SK-N-SH treated with all-trans-retinoic acid at 6 μM for 48 hours (cell line): ENCODE measurements around the gene OTOF.

Source experiments
- ATAC-seq: fragments of 200-7000 bp; cut with Tn5 transposase; 3 replicates; pipeline ENCODE4 v1.9.1; 2020; ENCODE audit warnings: mild to moderate bottlenecking, moderate library complexity
- ARNTL ChIP-seq: fragments of 450-650 bp; formaldehyde crosslinking; IDR thresholded peaks from 2 replicates; pipeline ENCODE4 v1.5.0; 2020; ENCODE audit warnings: low read depth, mild to moderate bottlenecking, moderate library complexity, borderline replicate concordance
- BACH2 ChIP-seq: fragments of 250-450 bp; sonication (Bioruptor Pico); IDR thresholded peaks from 2 replicates; pipeline ENCODE4 v1.9.0; 2021; ENCODE audit warnings: mild to moderate bottlenecking, borderline replicate concordance
- CREB5 ChIP-seq: fragments of 250-450 bp; sonication (Bioruptor Pico); IDR thresholded peaks from 2 replicates; pipeline ENCODE4 v1.5.1; 2020; ENCODE audit warnings: low read depth, mild to moderate bottlenecking, moderate library complexity
- CSDC2 ChIP-seq: fragments of 250-450 bp; sonication (Bioruptor Pico); IDR thresholded peaks from 2 replicates; pipeline ENCODE4 v1.5.0; 2020; ENCODE audit warnings: mild to moderate bottlenecking, moderate library complexity
- CSRNP3 ChIP-seq: fragments of 250-450 bp; sonication (Bioruptor Pico); IDR thresholded peaks from 2 replicates; pipeline ENCODE4 v1.5.1; 2021; ENCODE audit warnings: mild to moderate bottlenecking, moderate library complexity
- ESRRG ChIP-seq: fragments of 250-450 bp; sonication (Bioruptor Pico); IDR thresholded peaks from 2 replicates; pipeline ENCODE4 v1.6.1; 2021; ENCODE audit warnings: mild to moderate bottlenecking
- GLIS3 ChIP-seq: fragments of 250-450 bp; sonication (Bioruptor Pico); IDR thresholded peaks from 2 replicates; pipeline ENCODE4 v1.5.0; 2020; ENCODE audit warnings: mild to moderate bottlenecking, moderate library complexity
- ISL1 ChIP-seq: fragments of 250-450 bp; sonication (Bioruptor Pico); IDR thresholded peaks from 2 replicates; pipeline ENCODE4 v2.1.2; 2022; ENCODE audit warnings: mild to moderate bottlenecking, moderate library complexity
- OSR1 ChIP-seq: fragments of 250-450 bp; sonication (Bioruptor Pico); IDR thresholded peaks from 2 replicates; pipeline ENCODE4 v1.8.0; 2022; ENCODE audit warnings: moderate library complexity, mild to moderate bottlenecking, inconsistent platforms
- POU6F1 ChIP-seq: fragments of 250-450 bp; sonication (Bioruptor Pico); IDR thresholded peaks from 2 replicates; pipeline ENCODE4 v1.8.0; 2021; ENCODE audit warnings: low read depth, mild to moderate bottlenecking, moderate library complexity, borderline replicate concordance
- RARB ChIP-seq: fragments of 250-450 bp; sonication (Bioruptor Pico); IDR thresholded peaks from 2 replicates; pipeline ENCODE4 v1.8.0; 2021; ENCODE audit warnings: mild to moderate bottlenecking, moderate library complexity
- SNAI2 ChIP-seq: fragments of 250-450 bp; sonication (Bioruptor Pico); IDR thresholded peaks from 2 replicates; pipeline ENCODE4 v1.5.0; 2020; ENCODE audit warnings: mild to moderate bottlenecking, moderate library complexity
- TCF4 ChIP-seq: fragments of 250-450 bp; sonication (Bioruptor Pico); IDR thresholded peaks from 2 replicates; pipeline ENCODE4 v1.8.0; 2021; ENCODE audit warnings: mild to moderate bottlenecking, moderate library complexity, borderline replicate concordance
- ZC3H10 ChIP-seq: fragments of 250-450 bp; sonication (Bioruptor Pico); IDR thresholded peaks from 2 replicates; pipeline ENCODE4 v1.5.1; 2021; ENCODE audit warnings: mild to moderate bottlenecking, moderate library complexity
- ZFP3 ChIP-seq: fragments of 250-450 bp; sonication (Bioruptor Pico); IDR thresholded peaks from 2 replicates; pipeline ENCODE4 v1.5.0; 2020; ENCODE audit warnings: mild to moderate bottlenecking, moderate library complexity
- ZFP30 ChIP-seq: fragments of 450-650 bp; formaldehyde crosslinking; IDR thresholded peaks from 2 replicates; pipeline ENCODE4 v1.5.0; 2022; ENCODE audit warnings: mild to moderate bottlenecking, moderate library complexity
- ZNF565 ChIP-seq: fragments of 450-650 bp; formaldehyde crosslinking; conservative IDR thresholded peaks from 2 replicates; pipeline ENCODE4 v1.5.0; 2020; ENCODE audit warnings: low read depth, mild to moderate bottlenecking, moderate library complexity
- ZNF70 ChIP-seq: fragments of 450-650 bp; formaldehyde crosslinking; IDR thresholded peaks from 2 replicates; pipeline ENCODE4 v1.5.0; 2020; ENCODE audit warnings: mild to moderate bottlenecking, moderate library complexity
- ZNF8 ChIP-seq: fragments of 450-650 bp; formaldehyde crosslinking; IDR thresholded peaks from 2 replicates; pipeline ENCODE4 v1.5.0; 2020; ENCODE audit warnings: mild to moderate bottlenecking, moderate library complexity
- TF ChIP-seq, protein P1 (sequence below): fragments of 250-450 bp; sonication (Bioruptor Pico); IDR thresholded peaks from 2 replicates; pipeline ENCODE4 v1.5.0; 2020; ENCODE audit warnings: mild to moderate bottlenecking, moderate library complexity
- TF ChIP-seq, protein P2 (sequence below): fragments of 250-450 bp; sonication (Bioruptor Pico); IDR thresholded peaks from 2 replicates; pipeline ENCODE4 v1.8.0; 2020; ENCODE audit warnings: mild to moderate bottlenecking, moderate library complexity, borderline replicate concordance

OTOF gene

DNA sequence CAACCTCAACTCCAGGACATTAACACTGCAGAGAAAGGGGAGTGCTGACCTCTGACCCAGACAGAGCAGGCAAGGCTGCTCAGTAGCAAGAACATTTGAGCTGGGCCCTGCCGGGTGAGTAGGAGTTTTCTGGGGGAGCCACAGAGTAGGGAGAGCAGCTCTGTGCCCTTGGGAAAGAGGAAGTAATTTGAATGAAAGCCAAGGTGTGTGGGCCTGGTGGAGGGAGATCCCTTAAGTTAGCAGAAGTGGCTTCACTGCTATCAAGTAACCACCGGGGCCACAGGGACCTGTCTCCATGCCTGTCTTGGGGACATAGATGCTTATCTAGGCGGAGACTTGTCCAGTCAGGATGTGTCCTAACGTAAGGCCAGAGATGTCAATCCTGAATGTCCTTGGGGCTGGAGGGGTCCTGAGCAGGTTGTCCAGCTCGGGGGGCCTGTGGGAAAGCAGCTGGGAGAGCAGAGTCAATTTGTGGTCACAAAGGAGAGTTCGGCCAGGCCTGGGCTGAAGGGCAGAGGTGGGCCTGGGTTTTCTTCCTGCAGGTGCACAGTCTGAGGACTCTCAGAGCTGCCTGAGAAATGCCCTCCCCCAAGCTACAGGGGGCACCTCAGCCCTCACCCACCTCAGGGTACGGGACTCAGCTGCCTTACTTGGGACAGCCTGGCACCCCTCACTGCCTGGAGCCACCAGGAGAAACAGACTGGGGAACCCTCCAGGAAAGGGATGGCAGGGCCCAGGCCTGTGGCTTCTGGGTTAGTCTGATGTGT is 15.0 kb upstream of the OTOF start:
- peak; percentile 94 for TF ChIP-seq ZFP3
- no peak for TF ChIP-seq ZC3H10 (CRISPR knock-in tag)

GRCh38 chr2:26491563-26492167 is 13.7 kb upstream of the OTOF start:
- no peak for ATAC-seq

More for the DNA sequence above, 15.0 kb upstream of the OTOF start:
- ATAC-seq: no peak

GRCh38 chr2:26489213-26489850 is 11.4 kb upstream of the OTOF start:
- TF ChIP-seq TCF4 (CRISPR knock-in tag) (no peak), ZC3H10 (CRISPR knock-in tag) (no peak), CREB5 (CRISPR knock-in tag) (no peak), BACH2 (CRISPR knock-in tag) (no peak), CSRNP3 (CRISPR knock-in tag) (no peak)
- TF ChIP-seq, protein P1, sequence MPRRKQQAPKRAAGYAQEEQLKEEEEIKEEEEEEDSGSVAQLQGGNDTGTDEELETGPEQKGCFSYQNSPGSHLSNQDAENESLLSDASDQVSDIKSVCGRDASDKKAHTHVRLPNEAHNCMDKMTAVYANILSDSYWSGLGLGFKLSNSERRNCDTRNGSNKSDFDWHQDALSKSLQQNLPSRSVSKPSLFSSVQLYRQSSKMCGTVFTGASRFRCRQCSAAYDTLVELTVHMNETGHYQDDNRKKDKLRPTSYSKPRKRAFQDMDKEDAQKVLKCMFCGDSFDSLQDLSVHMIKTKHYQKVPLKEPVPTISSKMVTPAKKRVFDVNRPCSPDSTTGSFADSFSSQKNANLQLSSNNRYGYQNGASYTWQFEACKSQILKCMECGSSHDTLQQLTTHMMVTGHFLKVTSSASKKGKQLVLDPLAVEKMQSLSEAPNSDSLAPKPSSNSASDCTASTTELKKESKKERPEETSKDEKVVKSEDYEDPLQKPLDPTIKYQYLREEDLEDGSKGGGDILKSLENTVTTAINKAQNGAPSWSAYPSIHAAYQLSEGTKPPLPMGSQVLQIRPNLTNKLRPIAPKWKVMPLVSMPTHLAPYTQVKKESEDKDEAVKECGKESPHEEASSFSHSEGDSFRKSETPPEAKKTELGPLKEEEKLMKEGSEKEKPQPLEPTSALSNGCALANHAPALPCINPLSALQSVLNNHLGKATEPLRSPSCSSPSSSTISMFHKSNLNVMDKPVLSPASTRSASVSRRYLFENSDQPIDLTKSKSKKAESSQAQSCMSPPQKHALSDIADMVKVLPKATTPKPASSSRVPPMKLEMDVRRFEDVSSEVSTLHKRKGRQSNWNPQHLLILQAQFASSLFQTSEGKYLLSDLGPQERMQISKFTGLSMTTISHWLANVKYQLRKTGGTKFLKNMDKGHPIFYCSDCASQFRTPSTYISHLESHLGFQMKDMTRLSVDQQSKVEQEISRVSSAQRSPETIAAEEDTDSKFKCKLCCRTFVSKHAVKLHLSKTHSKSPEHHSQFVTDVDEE (CRISPR knock-in tag): no peak
- no peak for ATAC-seq

More at GRCh38 chr2:26491563-26492167, 13.7 kb upstream of the OTOF start:
- TF ChIP-seq RARB (CRISPR knock-in tag): no peak
- no peak for TF ChIP-seq TCF4 (CRISPR knock-in tag)
- no peak for TF ChIP-seq OSR1 (CRISPR knock-in tag)
- no peak for TF ChIP-seq SNAI2 (CRISPR knock-in tag)
- TF ChIP-seq, protein P1 (CRISPR knock-in tag): no peak
- TF ChIP-seq GLIS3 (CRISPR knock-in tag): no peak
- TF ChIP-seq, protein P2, sequence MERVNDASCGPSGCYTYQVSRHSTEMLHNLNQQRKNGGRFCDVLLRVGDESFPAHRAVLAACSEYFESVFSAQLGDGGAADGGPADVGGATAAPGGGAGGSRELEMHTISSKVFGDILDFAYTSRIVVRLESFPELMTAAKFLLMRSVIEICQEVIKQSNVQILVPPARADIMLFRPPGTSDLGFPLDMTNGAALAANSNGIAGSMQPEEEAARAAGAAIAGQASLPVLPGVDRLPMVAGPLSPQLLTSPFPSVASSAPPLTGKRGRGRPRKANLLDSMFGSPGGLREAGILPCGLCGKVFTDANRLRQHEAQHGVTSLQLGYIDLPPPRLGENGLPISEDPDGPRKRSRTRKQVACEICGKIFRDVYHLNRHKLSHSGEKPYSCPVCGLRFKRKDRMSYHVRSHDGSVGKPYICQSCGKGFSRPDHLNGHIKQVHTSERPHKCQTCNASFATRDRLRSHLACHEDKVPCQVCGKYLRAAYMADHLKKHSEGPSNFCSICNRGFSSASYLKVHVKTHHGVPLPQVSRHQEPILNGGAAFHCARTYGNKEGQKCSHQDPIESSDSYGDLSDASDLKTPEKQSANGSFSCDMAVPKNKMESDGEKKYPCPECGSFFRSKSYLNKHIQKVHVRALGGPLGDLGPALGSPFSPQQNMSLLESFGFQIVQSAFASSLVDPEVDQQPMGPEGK (CRISPR knock-in tag): no peak
- TF ChIP-seq ZNF70 (CRISPR knock-in tag): no peak
- no peak for TF ChIP-seq ZFP3
- no peak for TF ChIP-seq ZNF8
- no peak for TF ChIP-seq CSDC2
- TF ChIP-seq POU6F1 (CRISPR knock-in tag): no peak
- no peak for TF ChIP-seq BACH2 (CRISPR knock-in tag)
- no peak for TF ChIP-seq ESRRG (CRISPR knock-in tag)
- TF ChIP-seq ARNTL (CRISPR knock-in tag): no peak
- no peak for TF ChIP-seq CREB5 (CRISPR knock-in tag)
- no peak for TF ChIP-seq ISL1 (CRISPR knock-in tag)
- no peak for TF ChIP-seq ZNF565 (CRISPR knock-in tag)
- TF ChIP-seq ZFP30 (CRISPR knock-in tag): no peak
